ENCODE results near the gene GPR153.

GPR153 gene

GRCh38 chr1:6200188-6200809, 60.6 kb downstream of the GPR153 start:
- no peak for DNase-seq (ENCODE audit: low spot score)

- DNase-seq (ENCODE audit: low spot score), result peak; percentile 99
These were observed 61.4 kb downstream of the GPR153 start, which contains the start of gene RPL22 for GRCh38 chr1:6199298-6200187. Gene RPL22 (minus strand): TSS chr1:6199595. CDS start chr1:6199573, 22 bp downstream.

GRCh38 chr1:6198646-6199297, 62.1 kb downstream of the GPR153 start:
- no peak for DNase-seq (ENCODE audit: low spot score)

GRCh38 chr1:6197746-6198427, 63.0 kb downstream of the GPR153 start:
- no peak for DNase-seq (ENCODE audit: low spot score)
